GM12874 (cell line): ENCODE results near the gene CAPN7.

Source experiments
- TF ChIP-seq, protein P1 (sequence below): IDR thresholded peaks from 2 replicates; pipeline ENCODE4 v1.5.1; 2011; ENCODE audit warnings: low read depth, mild to moderate bottlenecking, control low read depth, low read length, moderate library complexity; ENCODE audit not compliant: insufficient read depth

Gene CAPN7

DNA sequence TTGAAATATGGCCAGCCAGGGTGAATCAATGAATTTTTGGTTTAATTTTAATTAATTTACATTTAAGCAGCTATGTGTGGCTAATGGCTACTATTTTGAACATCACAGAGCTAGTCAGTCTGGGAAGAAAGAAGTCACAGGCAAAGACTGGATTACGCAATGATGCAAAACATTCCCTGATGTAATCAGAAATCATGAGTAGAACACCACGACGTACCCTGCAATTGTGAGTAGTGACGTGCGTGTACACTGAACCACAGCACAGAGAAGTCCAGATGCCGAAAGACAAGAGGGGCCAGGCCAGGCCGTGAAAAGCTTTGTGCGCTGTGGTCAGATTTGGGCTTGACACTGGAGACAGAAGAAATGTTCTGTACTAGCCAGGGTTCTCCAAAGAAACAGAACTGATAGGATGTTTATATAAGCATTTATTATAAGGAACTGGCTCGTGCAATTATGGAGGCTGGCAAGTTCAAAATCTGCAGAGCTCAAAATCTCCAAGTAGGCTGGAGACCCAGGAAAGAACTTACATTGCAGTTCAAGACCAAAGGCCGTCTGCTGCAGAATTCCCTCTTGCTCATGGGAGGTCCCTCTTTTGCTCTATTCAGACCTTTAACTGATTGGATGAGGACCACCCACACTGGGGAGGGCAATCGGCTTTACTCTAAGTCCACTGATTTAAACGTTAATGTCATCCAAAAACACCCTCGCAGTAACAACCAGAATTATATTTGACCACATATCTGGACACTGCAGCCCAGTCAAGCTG is 81.7 kb downstream of the CAPN7 start:
- TF ChIP-seq, protein P1, sequence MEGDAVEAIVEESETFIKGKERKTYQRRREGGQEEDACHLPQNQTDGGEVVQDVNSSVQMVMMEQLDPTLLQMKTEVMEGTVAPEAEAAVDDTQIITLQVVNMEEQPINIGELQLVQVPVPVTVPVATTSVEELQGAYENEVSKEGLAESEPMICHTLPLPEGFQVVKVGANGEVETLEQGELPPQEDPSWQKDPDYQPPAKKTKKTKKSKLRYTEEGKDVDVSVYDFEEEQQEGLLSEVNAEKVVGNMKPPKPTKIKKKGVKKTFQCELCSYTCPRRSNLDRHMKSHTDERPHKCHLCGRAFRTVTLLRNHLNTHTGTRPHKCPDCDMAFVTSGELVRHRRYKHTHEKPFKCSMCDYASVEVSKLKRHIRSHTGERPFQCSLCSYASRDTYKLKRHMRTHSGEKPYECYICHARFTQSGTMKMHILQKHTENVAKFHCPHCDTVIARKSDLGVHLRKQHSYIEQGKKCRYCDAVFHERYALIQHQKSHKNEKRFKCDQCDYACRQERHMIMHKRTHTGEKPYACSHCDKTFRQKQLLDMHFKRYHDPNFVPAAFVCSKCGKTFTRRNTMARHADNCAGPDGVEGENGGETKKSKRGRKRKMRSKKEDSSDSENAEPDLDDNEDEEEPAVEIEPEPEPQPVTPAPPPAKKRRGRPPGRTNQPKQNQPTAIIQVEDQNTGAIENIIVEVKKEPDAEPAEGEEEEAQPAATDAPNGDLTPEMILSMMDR = no peak

DNA sequence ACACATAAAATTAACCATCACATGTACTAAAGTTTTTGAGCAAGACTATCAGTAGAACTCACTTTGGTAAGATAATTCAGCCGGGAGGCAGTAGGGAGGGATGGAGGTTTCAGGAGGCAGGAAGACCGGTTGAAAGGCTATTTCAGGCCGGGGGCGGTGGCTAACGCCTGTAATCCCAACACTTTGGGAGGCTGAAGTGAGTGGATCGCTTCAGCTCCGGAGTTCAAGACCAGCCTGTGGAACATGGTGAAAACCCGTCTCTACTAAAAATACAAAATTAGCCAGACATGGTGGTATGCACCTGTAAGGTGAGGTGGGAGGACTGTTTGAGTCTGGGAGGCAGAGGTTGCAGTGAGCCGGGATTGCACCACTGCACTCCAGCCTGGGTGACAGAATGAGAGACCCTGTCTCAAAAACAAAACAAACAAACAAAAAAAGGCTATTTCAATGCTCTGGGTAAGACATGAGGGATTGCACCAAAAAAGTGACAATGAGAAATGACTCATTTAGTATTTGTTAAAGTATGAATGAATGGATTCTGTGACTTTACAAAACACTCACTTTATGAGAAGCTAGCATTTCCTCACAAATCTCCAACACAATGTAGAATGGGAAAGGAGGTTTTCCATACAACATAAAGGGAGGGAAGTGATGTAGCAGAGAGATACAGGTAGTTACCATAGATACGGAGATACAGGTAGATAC is 82.4 kb downstream of the CAPN7 start:
- TF ChIP-seq, protein P1 = no peak

DNA sequence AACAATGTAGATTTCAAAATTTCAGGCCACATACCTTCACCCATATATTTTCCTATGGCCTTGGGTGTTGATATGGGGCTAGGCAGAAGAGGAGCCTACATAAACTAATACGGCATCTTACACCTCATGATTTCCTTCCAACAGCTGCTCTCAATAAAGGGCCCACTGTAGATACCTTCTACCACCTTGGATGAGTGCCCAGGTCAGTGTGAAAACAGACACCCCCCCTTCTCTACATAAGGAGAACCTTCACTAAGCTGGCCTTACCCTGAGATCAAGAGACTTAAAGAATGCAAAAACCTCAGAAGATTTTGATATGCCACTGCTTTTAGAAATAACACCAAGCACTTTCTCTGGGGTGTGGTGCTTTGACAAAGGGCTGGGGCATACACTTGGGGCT is 83.6 kb downstream of the CAPN7 start:
- TF ChIP-seq, protein P1 = no peak

DNA sequence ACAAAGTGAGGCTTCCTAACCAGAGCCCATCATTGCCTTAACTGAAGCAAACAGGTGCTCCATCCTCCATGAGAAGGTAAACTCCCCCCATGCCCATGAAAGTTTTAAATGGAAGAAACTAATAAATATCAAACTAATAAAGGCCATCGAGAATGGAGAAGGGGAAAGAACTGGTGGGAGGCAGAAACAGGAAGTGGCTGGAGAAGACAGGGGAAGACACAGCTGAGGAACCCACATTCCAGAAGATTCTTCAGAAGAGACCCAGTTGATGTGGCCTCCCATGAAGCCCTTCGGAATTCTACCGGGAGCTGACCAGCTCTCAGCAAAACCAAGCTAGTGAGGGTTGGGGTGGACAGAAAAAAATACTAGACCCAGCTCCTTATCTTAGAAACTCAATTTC is 84.7 kb downstream of the CAPN7 start:
- TF ChIP-seq, protein P1 = no peak

DNA sequence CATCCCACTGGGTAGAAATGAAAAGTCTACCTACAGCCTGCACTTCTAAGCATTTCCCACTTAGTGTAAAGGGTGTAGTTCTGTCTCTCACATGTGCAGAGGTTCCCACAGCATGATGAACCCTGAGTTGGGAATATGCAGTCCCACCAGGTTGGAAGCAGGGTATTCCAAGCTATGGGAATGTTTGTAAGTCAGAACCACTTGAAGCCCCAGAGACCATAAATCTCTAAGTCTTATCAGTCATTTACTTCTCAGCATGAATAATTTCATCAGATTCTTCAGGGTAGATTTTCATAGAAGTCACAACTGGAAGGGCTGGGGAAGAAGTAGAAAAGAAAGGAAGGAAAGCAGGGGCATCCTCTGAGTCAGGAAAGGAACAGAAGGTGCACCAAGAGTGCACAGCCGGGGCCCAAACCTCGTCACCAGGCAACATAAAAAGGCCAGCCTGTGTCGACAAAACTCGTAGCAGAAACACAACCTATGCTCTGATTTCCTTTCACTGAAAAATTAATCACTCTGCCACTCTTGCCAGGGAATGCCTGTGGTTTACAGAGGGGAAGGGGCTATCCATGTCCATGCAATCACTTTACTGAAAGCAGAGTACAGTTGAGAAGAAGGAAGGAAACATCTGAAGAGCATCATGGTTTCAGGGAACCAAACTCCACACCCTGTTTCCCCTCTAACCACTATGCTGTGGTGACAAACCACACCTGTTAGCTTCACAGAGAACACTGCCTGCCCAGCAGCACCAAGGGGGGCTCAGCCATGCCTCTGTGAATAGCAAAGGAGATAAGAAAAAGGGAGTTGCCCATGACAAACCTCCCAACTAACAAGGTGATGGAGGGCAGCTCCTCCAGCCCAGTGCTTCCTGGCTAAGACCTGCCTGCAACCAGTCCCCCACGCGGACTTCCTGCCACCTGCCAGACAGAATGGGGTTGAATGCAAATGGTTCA is 85.8 kb downstream of the CAPN7 start:
- TF ChIP-seq, protein P1 = no peak

DNA sequence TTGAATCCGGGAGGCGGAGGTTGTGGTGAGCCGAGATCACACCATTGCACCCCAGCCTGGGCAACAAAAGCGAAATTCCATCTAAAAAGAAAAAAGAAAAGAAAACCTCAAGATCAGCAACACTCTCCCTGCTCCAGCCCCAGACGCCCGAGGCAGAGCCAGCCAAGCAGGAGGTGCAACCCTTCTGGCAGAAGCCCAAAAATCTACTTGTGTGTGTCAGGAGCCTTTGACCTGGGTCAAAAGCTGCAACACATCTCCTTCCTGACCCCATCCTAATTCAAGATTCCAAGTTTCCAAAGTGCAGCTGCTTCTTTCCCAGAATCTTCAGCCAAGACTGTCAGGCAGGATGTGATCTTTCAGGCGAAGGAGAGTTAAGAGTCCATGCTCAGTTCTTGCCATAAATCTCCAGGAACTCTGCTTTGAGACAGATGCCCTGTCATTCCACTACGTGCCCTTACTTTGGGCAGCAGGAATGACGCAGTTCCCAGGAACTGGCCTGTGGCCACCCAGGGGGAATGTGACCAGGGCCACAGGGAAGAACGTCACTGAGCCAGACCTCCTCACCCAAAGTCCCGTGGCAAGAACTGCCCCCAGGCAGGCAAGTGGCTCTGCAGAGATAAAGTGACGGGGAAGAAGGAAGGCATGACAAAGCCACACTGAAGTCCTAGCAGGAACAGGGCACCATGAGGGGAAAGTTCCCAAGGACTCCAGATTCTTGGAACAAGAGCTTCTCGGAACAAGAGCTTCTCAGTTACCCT is 86.9 kb downstream of the CAPN7 start:
- TF ChIP-seq, protein P1 = no peak
